Stimulated activated CD4-positive, alpha-beta T cell treated with anti-CD3 and anti-CD28 coated beads, Interleukin-1b, Interleukin-23, amount 100 ng/mL, for 48 hours (primary cell): ENCODE results near the gene TBC1D10B.
"Not testable (repeated sequence)": the region's sequence is repeated elsewhere in the genome, so short reads cannot be mapped to it uniquely, and the experiment has no call there.

Source experiments
- DNase-seq: peaks from one replicate; pipeline ENCODE4 v3.0.0-alpha.2; 2020

The TBC1D10B gene

GRCh38 chr16:30318647-30319046, 51.6 kb downstream of the TBC1D10B start:
- DNase-seq: not testable (repeated sequence)

DNA sequence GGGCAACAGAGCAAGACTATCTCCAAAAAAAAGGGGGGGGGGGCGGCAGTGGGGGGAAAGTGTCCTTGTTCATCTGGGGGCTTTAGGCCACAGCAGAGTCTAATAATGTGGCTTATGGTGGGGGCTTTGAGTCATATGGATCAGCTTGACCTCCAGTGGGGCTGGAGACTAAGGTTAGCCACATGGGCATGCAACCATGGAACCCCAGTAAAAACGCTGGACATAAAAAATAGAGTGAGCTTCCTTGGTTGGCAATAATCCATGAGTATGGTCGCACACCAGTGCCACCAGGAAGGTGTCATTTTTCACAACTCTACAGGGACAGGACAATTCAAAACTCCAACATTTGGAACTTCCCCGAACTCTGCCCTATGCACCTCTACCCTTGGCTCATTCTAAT, 59.4 kb downstream of the TBC1D10B start:
- DNase-seq: not testable (repeated sequence)

- not testable (repeated sequence) for DNase-seq
These were observed 61.0 kb downstream of the TBC1D10B start for GRCh38 chr16:30309255-30309654.
